ENCODE measurements around the gene SIPA1L2. TPM values are rescaled to one million over a fixed set of nuclear protein-coding genes. Genes with fewer than 3 reads are reported as not detected.

The SIPA1L2 gene
- total RNA-seq, 2 experiments from 2014 or later: 1.8 to 1.9 TPM

- H3K4me3 ChIP-seq (ENCODE audit: low read length): no peak overlapping the region
- H3K27ac Mint-ChIP-seq: no peak overlapping the region
- peaks cover 4% of the 10 kb centered on the region for H3K4me1 Mint-ChIP-seq (ENCODE audit: low read depth)
- no peaks in the 10 kb centered on the region for H3K36me3 ChIP-seq (ENCODE audit: insufficient read depth, low read length)
- POLR2A ChIA-PET: no interaction called here
- ATAC-seq (ENCODE audit: poor library complexity) (peak; percentile 81), DNase-seq (peak in 3 of 14 experiments; percentile 56 to 65 (median 63))
- peak overlapping the region; percentile 14 for H3K4me3 Mint-ChIP-seq
- no peaks in the 10 kb centered on the region for H3K9me3 Mint-ChIP-seq
- H3K9me3 ChIP-seq (ENCODE audit: control insufficient read depth in 1 of 2, insufficient read depth in 1 of 2, low read length in 2 of 2): no peaks in the 10 kb centered on the region
- peak; percentile 90 for TF ChIP-seq CTCF (IDR thresholded peaks at IDR 0.05)
- peaks cover 5% of the 10 kb centered on the region in 2 experiments for H3K27me3 ChIP-seq (ENCODE audit: control insufficient read depth in 1 of 2, insufficient read depth in 2 of 2, low read length in 2 of 2)
- no peak overlapping the region for H3K27ac ChIP-seq (ENCODE audit: low read depth in 1 of 2, low read length in 2 of 2)
- no peaks in the 10 kb centered on the region for H3K36me3 Mint-ChIP-seq (ENCODE audit: low read depth)
- peaks cover 22% of the 10 kb centered on the region for H3K27me3 Mint-ChIP-seq
- intact Hi-C loops (cut with DNase I, micrococcal nuclease): loop anchor here (2.0 to 10.0 kb wide), 6 partner anchors 156 to 1111 kb away; partner anchors contain the start of genes NTPCR (in 1 of the 2) and TSNAX (in 1 of the 2)
- CTCF ChIA-PET: no interaction called here
- peaks cover 5% of the 10 kb centered on the region for H3K4me1 ChIP-seq (ENCODE audit: insufficient read depth, low read length)
Measured at GRCh38 chr1:232635778-232636356, 5.9 kb upstream of the SIPA1L2 start.

GRCh38 chr1:232635279-232635678, 5.3 kb upstream of the SIPA1L2 start:
- ChIA-PET CTCF (no interaction called here), POLR2A (no interaction called here)
- no peak for DNase-seq
- intact Hi-C loops (cut with DNase I, micrococcal nuclease): loop anchor here (2.0 to 10.0 kb wide), 5 partner anchors 157 to 1110 kb away; partner anchors contain the start of genes NTPCR (in 1 of the 2) and TSNAX (in 1 of the 2)
- Mint-ChIP-seq H3K36me3 (ENCODE audit: low read depth) (no peaks in the 10 kb centered on the region), H3K27ac (no peak overlapping the region), H3K4me3 (no peak overlapping the region), H3K27me3 (peaks cover 26% of the 10 kb centered on the region), H3K4me1 (ENCODE audit: low read depth) (peaks cover 8% of the 10 kb centered on the region), H3K9me3 (no peaks in the 10 kb centered on the region)
- Histone ChIP-seq H3K4me1 (ENCODE audit: insufficient read depth, low read length) (peaks cover 10% of the 10 kb centered on the region), H3K36me3 (ENCODE audit: insufficient read depth, low read length) (no peaks in the 10 kb centered on the region), H3K9me3 (ENCODE audit: control insufficient read depth in 1 of 2, insufficient read depth in 1 of 2, low read length in 2 of 2) (no peaks in the 10 kb centered on the region), H3K4me3 (ENCODE audit: low read length) (no peak overlapping the region), H3K27me3 (ENCODE audit: control insufficient read depth in 1 of 2, insufficient read depth in 2 of 2, low read length in 2 of 2) (peaks cover 5 to 6% of the 10 kb centered on the region in 2 experiments), H3K27ac (ENCODE audit: low read depth in 1 of 2, low read length in 2 of 2) (no peak overlapping the region)
- no peak for ATAC-seq (ENCODE audit: poor library complexity)
- no peak for TF ChIP-seq CTCF (IDR thresholded peaks at IDR 0.05)

GRCh38 chr1:232634096-232634495, 4.2 kb upstream of the SIPA1L2 start:
- Mint-ChIP-seq H3K4me3 (no peak overlapping the region), H3K27me3 (peaks cover 30% of the 10 kb centered on the region), H3K27ac (no peak overlapping the region), H3K4me1 (ENCODE audit: low read depth) (peaks cover 11% of the 10 kb centered on the region), H3K9me3 (no peaks in the 10 kb centered on the region), H3K36me3 (ENCODE audit: low read depth) (peaks cover 4% of the 10 kb centered on the region)
- no peak for TF ChIP-seq CTCF (IDR thresholded peaks at IDR 0.05)
- DNase-seq: peak in 2 of 14 experiments; percentile 40 to 48
- no peaks in the 10 kb centered on the region for H3K36me3 ChIP-seq (ENCODE audit: insufficient read depth, low read length)
- H3K27me3 ChIP-seq (ENCODE audit: control insufficient read depth in 1 of 2, insufficient read depth in 2 of 2, low read length in 2 of 2): peaks cover 6 to 8% of the 10 kb centered on the region in 2 experiments
- ATAC-seq (ENCODE audit: poor library complexity): no peak
- intact Hi-C loops (cut with DNase I, micrococcal nuclease): loop anchor here in 1 of 2 experiments (2.0 to 10.0 kb wide), 2 partner anchors 607 to 1109 kb away; partner anchors contain the start of gene TSNAX
- peaks cover 16% of the 10 kb centered on the region for H3K4me1 ChIP-seq (ENCODE audit: insufficient read depth, low read length)
- no peak overlapping the region for H3K4me3 ChIP-seq (ENCODE audit: low read length)
- H3K27ac ChIP-seq (ENCODE audit: low read depth in 1 of 2, low read length in 2 of 2): no peak overlapping the region
- no peaks in the 10 kb centered on the region for H3K9me3 ChIP-seq (ENCODE audit: control insufficient read depth in 1 of 2, insufficient read depth in 1 of 2, low read length in 2 of 2)
- ChIA-PET CTCF (no interaction called here), POLR2A (no interaction called here)

Measured in CD4-positive, alpha-beta T cell (primary cell).